GM19238 (cell line): Measurements from ENCODE around the gene NKTR.

ENCODE experiments used
- DNase-seq: peaks from one replicate; pipeline ENCODE4 v3.0.0; 2011; ENCODE audit warnings: low spot score; ENCODE audit not compliant: insufficient read length

The NKTR gene

GRCh38 chr3:42662037-42662812, 61.7 kb downstream of the NKTR start:
- DNase-seq, result no peak

GRCh38 chr3:42662813-42663535, 62.5 kb downstream of the NKTR start:
- no peak for DNase-seq

GRCh38 chr3:42663581-42664437, 63.3 kb downstream of the NKTR start:
- DNase-seq, result no peak

- DNase-seq, result no peak
Observed at GRCh38 chr3:42664438-42664803, 63.9 kb downstream of the NKTR start.

- DNase-seq, result no peak
Observed at GRCh38 chr3:42665050-42665878, 64.8 kb downstream of the NKTR start.

- DNase-seq, result no peak
Observed at GRCh38 chr3:42666022-42666421, 65.5 kb downstream of the NKTR start.

- no peak for DNase-seq
Observed at GRCh38 chr3:42666577-42666998, 66.1 kb downstream of the NKTR start.

- no peak for DNase-seq
Observed at GRCh38 chr3:42667096-42667522, 66.6 kb downstream of the NKTR start.

- DNase-seq, result no peak
Observed at GRCh38 chr3:42667523-42668412, 67.3 kb downstream of the NKTR start.

- DNase-seq, result no peak
Observed at GRCh38 chr3:42668413-42668760, 67.9 kb downstream of the NKTR start.

GRCh38 chr3:42668793-42669217, 68.3 kb downstream of the NKTR start:
- DNase-seq, result no peak

- DNase-seq, result no peak
Observed at GRCh38 chr3:42670051-42670576, 69.6 kb downstream of the NKTR start.

GRCh38 chr3:42670670-42671069, 70.2 kb downstream of the NKTR start:
- no peak for DNase-seq

GRCh38 chr3:42672515-42672914, 72.0 kb downstream of the NKTR start:
- DNase-seq, result no peak

- no peak for DNase-seq
Observed at GRCh38 chr3:42673082-42673481, 72.6 kb downstream of the NKTR start.

- DNase-seq, result no peak
Observed at GRCh38 chr3:42674146-42674545, 73.7 kb downstream of the NKTR start.

- DNase-seq, result no peak
Observed at GRCh38 chr3:42675909-42676308, 75.4 kb downstream of the NKTR start.

- no peak for DNase-seq
Observed at GRCh38 chr3:42678447-42678846, 78.0 kb downstream of the NKTR start.

GRCh38 chr3:42680271-42680670, 79.8 kb downstream of the NKTR start:
- no peak for DNase-seq

GRCh38 chr3:42680806-42681205, 80.3 kb downstream of the NKTR start:
- no peak for DNase-seq
